ENCODE results near the gene ZBTB7A.

ZBTB7A gene

DNA sequence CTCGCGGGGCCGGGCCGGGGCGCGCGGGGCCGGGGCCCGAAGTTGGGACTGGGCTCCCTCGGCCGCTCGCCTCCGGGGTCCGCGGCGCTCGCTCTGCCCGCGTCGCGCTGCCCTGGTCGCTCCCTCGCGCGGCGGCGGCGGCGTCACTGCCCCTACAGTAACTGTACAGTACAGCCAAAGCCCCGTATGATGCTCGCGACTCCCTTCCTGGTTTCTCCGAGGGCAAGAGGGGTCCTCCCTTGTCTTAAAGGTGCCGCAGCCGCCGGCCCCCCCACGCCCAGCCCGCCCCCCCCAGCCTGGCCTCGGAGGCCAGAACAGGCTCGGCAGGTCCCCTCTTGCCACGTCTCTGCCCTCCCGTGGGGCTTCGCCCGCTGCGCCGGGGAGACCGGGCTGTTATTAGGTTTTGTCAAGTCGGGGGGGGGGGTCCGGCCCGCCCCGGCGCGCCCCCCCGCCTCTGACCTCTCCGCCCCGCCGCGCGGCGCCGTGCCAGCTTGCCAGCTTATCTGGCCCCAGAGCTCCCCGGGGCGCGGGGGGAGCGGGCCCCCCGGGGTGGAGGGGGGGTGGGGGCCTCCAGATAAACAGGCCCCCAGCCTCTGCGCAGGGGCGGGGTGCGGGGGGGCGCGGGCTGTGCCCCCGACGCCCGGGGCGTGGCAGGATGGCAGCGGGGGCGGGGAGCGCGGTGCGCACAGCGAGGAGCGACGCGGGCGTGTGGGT is at the start of gene ZBTB7A:
ZBTB7A (minus strand) TSS at position 218 of the 714 bp plus-strand sequence. CDS start 11,667 bp downstream, outside the sequence.
- in situ Hi-C loops (cut with MboI; ENCODE audit: low sequenced_read_pairs) = no loop called here

GRCh38 chr19:4115818-4116385 is 49.2 kb upstream of the ZBTB7A start:
- in situ Hi-C loops (cut with MboI; ENCODE audit: low sequenced_read_pairs) = no loop called here

DNA sequence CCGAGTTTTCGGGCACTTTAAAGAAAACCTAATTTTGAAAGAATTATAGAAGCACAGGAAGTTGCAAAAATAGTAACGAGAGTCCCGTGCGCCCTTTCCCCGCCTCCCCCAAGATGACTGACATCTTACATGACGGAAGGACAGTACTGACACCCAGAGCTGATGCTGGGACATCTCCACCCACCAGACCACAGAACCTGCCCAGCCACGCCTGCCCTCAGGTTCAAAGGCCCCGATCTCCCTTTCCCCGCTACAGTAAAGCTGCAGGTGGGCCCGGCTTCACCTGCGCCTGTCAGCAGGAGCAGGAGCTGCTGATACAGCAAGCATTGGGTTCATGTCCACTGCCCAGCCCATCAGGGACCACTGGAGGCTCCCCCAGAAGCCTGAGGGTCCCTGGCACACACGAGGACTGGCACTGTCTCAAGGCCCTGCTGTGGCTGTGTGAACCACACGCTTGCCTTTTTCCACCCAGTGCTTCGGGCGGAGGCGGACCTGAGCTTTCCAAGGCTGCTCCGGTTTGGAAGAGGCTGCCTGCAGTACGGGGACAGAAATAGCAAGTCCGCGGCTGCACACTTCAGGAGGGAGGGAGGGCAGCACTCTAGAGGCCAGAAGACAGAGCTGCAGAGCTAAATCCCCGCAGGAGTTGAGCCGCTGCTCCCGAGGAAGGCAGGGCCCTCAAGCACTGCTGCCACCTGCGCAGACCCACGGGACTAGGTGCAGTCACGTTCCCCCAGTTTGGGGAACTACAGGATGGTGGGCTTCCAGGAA is 48.5 kb upstream of the ZBTB7A start:
- in situ Hi-C loops (cut with MboI; ENCODE audit: low sequenced_read_pairs) = no loop called here

DNA sequence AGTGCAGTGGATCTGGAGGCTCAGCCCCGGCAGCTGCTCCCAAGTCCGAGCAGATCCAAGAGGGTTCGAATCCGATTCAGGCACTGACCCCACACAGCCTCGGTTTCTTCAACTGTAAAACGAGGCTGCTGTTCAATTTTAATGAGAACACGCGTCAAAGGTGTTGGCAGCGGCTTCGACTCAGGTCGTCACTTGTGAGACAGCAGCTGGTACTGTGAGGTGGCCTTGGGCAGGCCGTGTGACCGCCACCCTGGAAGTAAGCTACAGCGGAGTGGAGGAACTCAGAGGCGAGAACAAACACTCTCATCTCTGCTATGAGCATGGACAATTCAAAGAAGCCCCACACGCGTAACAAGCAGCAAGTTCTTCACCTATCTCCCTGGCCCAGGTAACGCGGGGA is 47.5 kb upstream of the ZBTB7A start:
- in situ Hi-C loops (cut with MboI; ENCODE audit: low sequenced_read_pairs) = no loop called here

- in situ Hi-C loops (cut with MboI; ENCODE audit: low sequenced_read_pairs) = no loop called here
Observed at GRCh38 chr19:4113398-4114088, 46.8 kb upstream of the ZBTB7A start.

DNA sequence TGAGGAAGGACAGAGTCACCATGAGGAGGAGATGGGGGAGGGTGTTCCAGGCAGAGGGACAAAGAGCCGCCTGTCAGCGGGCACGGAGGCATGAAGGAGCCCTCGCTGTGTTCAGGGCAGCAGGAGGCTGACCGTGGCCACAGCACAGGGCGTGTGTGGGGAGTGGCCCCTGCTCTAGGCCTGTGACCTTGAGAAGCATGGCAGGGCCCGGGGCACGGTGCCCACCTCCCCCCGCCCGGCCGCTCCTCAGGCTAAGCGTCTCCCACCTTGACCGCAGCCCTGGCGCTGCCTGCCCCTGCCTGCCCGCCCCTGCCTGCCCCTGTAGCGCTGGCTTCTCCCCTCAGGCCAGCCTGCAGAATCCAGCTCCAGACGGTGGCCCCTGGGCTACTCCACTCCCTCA is 45.7 kb upstream of the ZBTB7A start:
- in situ Hi-C loops (cut with MboI; ENCODE audit: low sequenced_read_pairs) = no loop called here

DNA sequence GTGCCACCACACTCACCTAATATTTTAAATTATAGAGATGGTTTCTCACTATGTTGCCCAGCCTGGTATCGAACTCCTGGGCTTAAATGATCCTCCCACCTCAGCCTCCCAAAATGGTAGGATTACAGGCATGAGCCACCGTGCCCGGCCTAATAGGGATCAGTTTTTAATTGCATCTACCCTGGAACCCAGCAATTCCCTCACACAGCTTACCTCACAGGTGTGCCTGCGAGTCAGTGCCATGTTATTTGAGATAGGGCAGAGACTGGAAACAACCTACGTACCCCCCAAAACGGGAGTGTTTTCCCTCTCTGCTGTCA is 42.9 kb upstream of the ZBTB7A start:
- in situ Hi-C loops (cut with MboI; ENCODE audit: low sequenced_read_pairs) = no loop called here

- in situ Hi-C loops (cut with MboI; ENCODE audit: low sequenced_read_pairs) = no loop called here
Observed at GRCh38 chr19:4108767-4109625, 42.3 kb upstream of the ZBTB7A start.

GRCh38 chr19:4103080-4103433 is 36.4 kb upstream of the ZBTB7A start:
- in situ Hi-C loops (cut with MboI; ENCODE audit: low sequenced_read_pairs) = no loop called here

DNA sequence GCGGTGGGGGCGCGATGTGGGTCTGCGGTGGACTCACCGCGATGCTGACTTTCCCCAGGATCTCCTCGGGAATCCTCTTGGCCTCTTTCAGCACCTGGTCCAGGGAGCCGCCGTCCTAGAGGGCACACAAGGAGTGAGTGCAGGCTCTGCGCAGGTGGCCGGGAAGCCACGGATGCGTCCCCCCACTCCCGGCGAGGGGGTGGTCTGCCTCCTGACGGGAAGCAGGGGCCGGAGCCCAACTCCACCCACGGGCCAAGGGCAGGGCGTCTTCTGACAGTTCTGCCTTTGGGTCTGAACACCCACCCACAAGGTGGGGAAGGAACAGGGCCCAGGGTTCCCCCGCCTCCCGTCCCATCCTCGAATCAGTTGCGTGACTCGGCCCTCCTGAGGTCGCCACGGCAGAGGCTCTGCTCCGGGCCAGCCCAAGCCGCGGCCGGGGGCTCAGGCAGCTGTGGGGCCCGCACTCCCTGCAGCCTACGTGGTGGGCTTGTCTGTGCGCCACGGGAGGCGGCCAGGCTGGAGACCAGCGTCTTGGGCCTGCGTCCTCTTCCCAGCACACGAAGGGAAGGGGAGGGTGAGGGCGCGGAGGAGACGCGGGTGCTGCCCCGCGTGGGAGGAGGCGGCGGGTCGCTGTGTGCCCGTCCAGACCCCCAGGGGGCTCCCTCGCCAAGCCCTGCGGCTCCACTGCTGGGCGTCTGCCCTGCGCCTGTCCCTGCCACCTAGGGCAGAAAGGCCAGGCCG is 35.8 kb upstream of the ZBTB7A start:
- in situ Hi-C loops (cut with MboI; ENCODE audit: low sequenced_read_pairs) = no loop called here

- in situ Hi-C loops (cut with MboI; ENCODE audit: low sequenced_read_pairs) = no loop called here
Observed at GRCh38 chr19:4101496-4101770, 34.7 kb upstream of the ZBTB7A start.

- in situ Hi-C loops (cut with MboI; ENCODE audit: low sequenced_read_pairs) = no loop called here
Observed at GRCh38 chr19:4100647-4101495, 34.2 kb upstream of the ZBTB7A start.

DNA sequence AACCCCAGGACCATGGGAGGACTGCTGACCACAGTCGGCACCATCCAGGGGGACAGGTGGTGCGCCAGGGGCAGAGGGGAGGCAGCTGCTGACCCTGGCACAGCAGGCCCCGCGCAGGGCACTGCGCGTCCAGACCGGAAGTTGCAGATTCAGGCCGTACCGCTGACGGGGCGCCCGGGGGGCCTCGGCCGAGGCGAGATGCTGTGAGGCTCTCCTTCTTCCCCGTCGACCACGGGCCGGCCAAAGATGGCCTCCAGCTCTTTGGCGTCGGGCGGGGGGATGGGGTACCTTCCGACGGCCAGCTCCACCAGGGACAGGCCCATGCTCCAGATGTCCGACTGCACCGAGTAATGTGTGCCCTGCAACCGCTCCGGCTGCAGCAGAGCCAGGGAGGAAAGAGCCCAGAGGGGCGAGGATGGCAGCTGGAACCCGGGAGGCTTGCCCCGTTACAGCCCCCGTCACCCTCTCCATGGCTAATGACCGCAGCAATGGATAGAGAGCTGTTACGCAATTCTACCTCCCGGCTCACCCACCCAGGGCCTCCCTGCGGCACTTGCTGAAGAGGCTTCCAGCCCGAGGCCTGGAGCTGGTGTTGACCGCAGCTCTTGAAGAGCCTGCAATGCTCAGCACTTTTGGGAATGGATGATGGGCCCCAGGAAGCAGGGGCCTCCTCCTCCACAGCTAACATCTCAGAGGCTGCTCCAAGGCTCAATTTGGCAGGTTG is 32.5 kb upstream of the ZBTB7A start:
- in situ Hi-C loops (cut with MboI; ENCODE audit: low sequenced_read_pairs) = no loop called here

- in situ Hi-C loops (cut with MboI; ENCODE audit: low sequenced_read_pairs) = no loop called here
Observed at GRCh38 chr19:4098493-4098892, 31.8 kb upstream of the ZBTB7A start.

GRCh38 chr19:4097501-4097900 is 30.8 kb upstream of the ZBTB7A start:
- in situ Hi-C loops (cut with MboI; ENCODE audit: low sequenced_read_pairs) = no loop called here

- in situ Hi-C loops (cut with MboI; ENCODE audit: low sequenced_read_pairs) = no loop called here
Observed at GRCh38 chr19:4096049-4096892, 29.6 kb upstream of the ZBTB7A start.

DNA sequence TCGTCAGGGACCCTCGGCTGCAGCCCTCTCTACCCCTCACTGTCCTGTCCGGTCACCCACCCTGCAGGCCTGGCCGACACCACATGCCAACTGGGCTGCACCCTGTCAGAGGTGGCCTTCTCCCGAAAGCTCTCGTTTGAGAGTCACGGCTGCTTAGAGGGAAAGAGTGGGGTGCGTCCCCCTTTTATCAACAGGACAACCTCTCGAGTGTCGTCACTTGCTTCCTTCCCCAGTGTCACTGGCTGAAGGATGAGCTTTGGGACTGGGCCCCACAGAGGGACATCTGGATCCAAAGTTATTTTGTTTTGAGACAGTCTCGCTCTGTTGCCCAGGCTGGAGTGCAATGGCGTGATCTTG is 28.8 kb upstream of the ZBTB7A start:
- in situ Hi-C loops (cut with MboI; ENCODE audit: low sequenced_read_pairs) = no loop called here
